IMR-90 (cell line): ENCODE data around the gene CFAP119. TPM values are rescaled to one million over a fixed set of nuclear protein-coding genes. Genes with fewer than 3 reads are reported as not detected.

Experiments used
- ATAC-seq: fragments of 200-7000 bp; cut with Tn5 transposase; 2 replicates; pipeline ENCODE4 v1.9.1; 2020; ENCODE audit warnings: low read depth, mild to moderate bottlenecking, moderate library complexity
- BruUV-seq: library from RNA; stranded (reverse); fragments of 400-500 nt; replicated peaks from 2 replicates; lab custom pipeline; 2021; lab: Mats Ljungman, UMichigan
- CTCF ChIA-PET: fragments of 300-600 bp; formaldehyde crosslinking; extraction: SDS; loops from one replicate; lab custom pipeline; 2021; ENCODE audit warnings: antibody characterized with exemption; lab: Yijun Ruan, JAX
- POLR2A ChIA-PET: fragments of 300-600 bp; sonication (Branson Sonifier 250); formaldehyde crosslinking; loops from one replicate; lab custom pipeline; 2022; ENCODE audit warnings: antibody characterized with exemption; ENCODE audit not compliant: unreplicated experiment; lab: Charles Lee
- DNase-seq: peaks from one replicate; pipeline ENCODE4 v3.0.0; 2013
- H2AFZ ChIP-seq: replicated peaks from 2 replicates; pipeline ENCODE3; 2013; ENCODE audit warnings: low read length, mild to moderate bottlenecking; ENCODE audit not compliant: poor library complexity
- H2AK5ac ChIP-seq: 2 replicates; pipeline ENCODE4 v1.6.1; 2013; ENCODE audit warnings: low read depth, low read length, inconsistent platforms
- H2AK9ac ChIP-seq: replicated peaks from 2 replicates; pipeline ENCODE3; 2013; ENCODE audit warnings: mild to moderate bottlenecking, low read depth, low read length, moderate library complexity; ENCODE audit not compliant: poor library complexity
- H2BK120ac ChIP-seq: 2 replicates; pipeline ENCODE4 v1.6.1; 2013; ENCODE audit warnings: low read depth, low read length, inconsistent platforms
- H2BK15ac ChIP-seq: 3 replicates; pipeline ENCODE4 v1.6.1; 2013; ENCODE audit warnings: low read depth, low read length, inconsistent platforms
- H2BK20ac ChIP-seq: 2 replicates; pipeline ENCODE4 v1.6.1; 2013; ENCODE audit warnings: low read depth, mild to moderate bottlenecking, inconsistent platforms, low read length, moderate library complexity
- H2BK5ac ChIP-seq: 2 replicates; pipeline ENCODE4 v1.6.1; 2013; ENCODE audit warnings: mild to moderate bottlenecking, low read depth, low read length, inconsistent platforms; ENCODE audit not compliant: poor library complexity, severe bottlenecking
- H3K14ac ChIP-seq: replicated peaks from 2 replicates; pipeline ENCODE4 v1.6.1; 2013; ENCODE audit warnings: low read depth, low read length, inconsistent platforms
- H3K18ac ChIP-seq: 2 replicates; pipeline ENCODE4 v1.6.1; 2013; ENCODE audit warnings: low read depth, low read length, control low read depth
- H3K23ac ChIP-seq: 2 replicates; pipeline ENCODE4 v1.6.1; 2013; ENCODE audit warnings: low read depth, low read length, inconsistent platforms
- H3K27ac ChIP-seq: 2 replicates; pipeline ENCODE4 v1.5.1; 2013; ENCODE audit warnings: mild to moderate bottlenecking, control low read depth, low read length; ENCODE audit not compliant: insufficient read depth
- H3K27me3 ChIP-seq: 2 replicates; pipeline ENCODE4 v1.6.1; 2013; ENCODE audit warnings: low read length; ENCODE audit not compliant: control insufficient read depth, insufficient read depth
- H3K36me3 ChIP-seq: 2 replicates; pipeline ENCODE4 v1.6.1; 2013; ENCODE audit warnings: low read length, mixed read lengths; ENCODE audit not compliant: control insufficient read depth, insufficient read depth
- H3K4ac ChIP-seq: 2 replicates; pipeline ENCODE4 v1.6.1; 2013; ENCODE audit warnings: low read depth, low read length, inconsistent platforms
- H3K4me1 ChIP-seq: 2 replicates; pipeline ENCODE4 v1.6.1; 2013; ENCODE audit warnings: low read length, mixed read lengths; ENCODE audit not compliant: control insufficient read depth, insufficient read depth
- H3K4me2 ChIP-seq: 2 replicates; pipeline ENCODE4 v1.6.1; 2013; ENCODE audit warnings: low read depth, mild to moderate bottlenecking, control low read depth, low read length, moderate library complexity
- H3K4me3 ChIP-seq: 2 replicates; pipeline ENCODE4 v1.5.1; 2013; ENCODE audit warnings: low read depth, mild to moderate bottlenecking, control low read depth, low read length, moderate library complexity; ENCODE audit not compliant: insufficient read depth
- H3K56ac ChIP-seq: 2 replicates; pipeline ENCODE4 v1.6.1; 2013; ENCODE audit warnings: low read length, inconsistent platforms; ENCODE audit not compliant: insufficient read depth; ENCODE audit errors: extremely low read depth
- H3K79me1 ChIP-seq, 2 experiments: 2 replicates each; pipeline ENCODE4 v1.6.1; 2013; ENCODE audit warnings: low read length in 2 of 2, inconsistent platforms in 1 of 2, low read depth in 1 of 2
- H3K9ac ChIP-seq: 2 replicates; pipeline ENCODE4 v1.6.1; 2013; ENCODE audit warnings: low read depth, low read length, control low read depth
- H3K9me1 ChIP-seq: 2 replicates; pipeline ENCODE4 v1.6.1; 2013; ENCODE audit warnings: low read length, inconsistent platforms; ENCODE audit not compliant: insufficient read depth
- H3K9me3 ChIP-seq: 2 replicates; pipeline ENCODE4 v1.6.1; 2013; ENCODE audit warnings: low read length; ENCODE audit not compliant: control insufficient read depth, insufficient read depth
- H4K20me1 ChIP-seq: 2 replicates; pipeline ENCODE4 v1.6.1; 2013; ENCODE audit warnings: low read length, inconsistent platforms; ENCODE audit not compliant: insufficient read depth
- H4K5ac ChIP-seq: 2 replicates; pipeline ENCODE4 v1.6.1; 2013; ENCODE audit warnings: mild to moderate bottlenecking, low read depth, low read length, control low read depth
- H4K8ac ChIP-seq, 2 experiments: 2 replicates each; pipeline ENCODE4 v1.6.1; 2013; ENCODE audit warnings: low read depth in 2 of 2, low read length in 2 of 2, control low read depth in 1 of 2, inconsistent platforms in 1 of 2
- H4K91ac ChIP-seq: 2 replicates; pipeline ENCODE4 v1.6.1; 2013; ENCODE audit warnings: low read depth, low read length, inconsistent platforms; ENCODE audit not compliant: insufficient read depth
- BHLHE40 ChIP-seq: fragments of 150-350 bp; IDR thresholded peaks from 2 replicates; pipeline ENCODE4 v1.6.1; 2016; ENCODE audit warnings: mild to moderate bottlenecking, low read depth, low read length
- CEBPB ChIP-seq: IDR thresholded peaks from 2 replicates; pipeline ENCODE4 v1.6.1; 2012; ENCODE audit warnings: low read depth, low read length, improper control_type of control experiment
- CHD1 ChIP-seq: IDR thresholded peaks from 2 replicates; pipeline ENCODE4 v1.6.1; 2012; ENCODE audit warnings: low read depth, low read length, improper control_type of control experiment
- CTCF ChIP-seq: conservative IDR thresholded peaks from 2 replicates; pipeline ENCODE4 v1.5.1; 2012; ENCODE audit warnings: mild to moderate bottlenecking, low read depth, low read length, improper control_type of control experiment
- FOS ChIP-seq: fragments of 150-350 bp; IDR thresholded peaks from 2 replicates; pipeline ENCODE4 v1.6.1; 2016; ENCODE audit warnings: low read depth, low read length
- MAFK ChIP-seq: IDR thresholded peaks from 2 replicates; pipeline ENCODE4 v1.6.1; 2012; ENCODE audit warnings: low read depth, low read length, improper control_type of control experiment
- MAZ ChIP-seq: IDR thresholded peaks from 2 replicates; pipeline ENCODE4 v1.6.1; 2012; ENCODE audit warnings: low read depth, mild to moderate bottlenecking, low read length, improper control_type of control experiment, moderate library complexity, borderline replicate concordance
- MXI1 ChIP-seq: IDR thresholded peaks from 2 replicates; pipeline ENCODE4 v1.6.1; 2012; ENCODE audit warnings: low read depth, mild to moderate bottlenecking, low read length, moderate library complexity, borderline replicate concordance
- NFE2L2 ChIP-seq: fragments of 150-350 bp; IDR thresholded peaks from 2 replicates; pipeline ENCODE4 v1.6.1; 2016; ENCODE audit warnings: low read depth, mild to moderate bottlenecking, low read length
- POLR2A ChIP-seq: IDR thresholded peaks from 2 replicates; pipeline ENCODE4 v1.6.1; 2012; ENCODE audit warnings: mild to moderate bottlenecking, low read depth, low read length
- RAD21 ChIP-seq: IDR thresholded peaks from 2 replicates; pipeline ENCODE4 v1.6.1; 2012; ENCODE audit warnings: low read length, improper control_type of control experiment
- RCOR1 ChIP-seq: IDR thresholded peaks from 2 replicates; pipeline ENCODE4 v1.6.1; 2012; ENCODE audit warnings: mild to moderate bottlenecking, low read length, improper control_type of control experiment; ENCODE audit not compliant: insufficient replicate concordance
- RFX5 ChIP-seq: IDR thresholded peaks from 2 replicates; pipeline ENCODE4 v1.8.0; 2012; ENCODE audit warnings: low read depth, mild to moderate bottlenecking, low read length, moderate library complexity
- SMC3 ChIP-seq: fragments of 150-350 bp; IDR thresholded peaks from 2 replicates; pipeline ENCODE4 v1.6.1; 2016; ENCODE audit warnings: low read depth, mild to moderate bottlenecking, antibody characterized with exemption, low read length, moderate library complexity
- whole genome bisulfite sequencing, 2 experiments: methylation state at CpG; one replicate each; pipeline versions ENCODE4 v1.1.5 to v1.1.7; 2013; ENCODE audit warnings: missing lambda C conversion rate in 2 of 2; ENCODE audit not compliant: insufficient read length in 1 of 2; ENCODE audit errors: extremely low coverage in 2 of 2; 5-methylcytosine and 5-hydroxymethylcytosine counted together
- dilution Hi-C: fragments of 300-500 bp; cut with HindIII; formaldehyde crosslinking; loops from one replicate; pipeline ENCODE4 v1.14.3; 2018; ENCODE audit warnings: low sequenced_read_pairs; ENCODE audit not compliant: unreplicated experiment
- in situ Hi-C: fragments of 300-500 bp; cut with MboI; formaldehyde crosslinking; loops from 3 replicates; pipeline ENCODE4 v1.14.3; 2019; ENCODE audit warnings: low sequenced_read_pairs, inconsistent platforms, mixed read lengths
- intact Hi-C: fragments of 100-400 bp; cut with micrococcal nuclease; formaldehyde crosslinking; loops from 2 replicates; pipeline ENCODE4 v1.10.0; 2022
- polyA plus RNA-seq, 3 experiments: library from polyadenylated mRNA; depleted of rRNA; stranded (reverse); fragments of >200 nt; gene quantifications; 2 replicates each; pipeline ENCODE4 v1.2.3, GENCODE V29; 2012; ENCODE audit warnings: low replicate concordance in 1 of 3
- total RNA-seq: library from RNA; depleted of rRNA; stranded (reverse); fragments of >200 nt; gene quantifications from 2 replicates; pipeline ENCODE4 v1.2.3, GENCODE V29; 2012
- TF ChIP-seq, protein P1 (sequence below): fragments of 150-350 bp; IDR thresholded peaks from 2 replicates; pipeline ENCODE4 v1.6.1; 2016; ENCODE audit warnings: low read depth, mild to moderate bottlenecking, low read length, moderate library complexity, borderline replicate concordance
- TF ChIP-seq, protein P2 (sequence below): fragments of 150-350 bp; IDR thresholded peaks from 2 replicates; pipeline ENCODE4 v1.6.1; 2017; ENCODE audit warnings: mild to moderate bottlenecking, antibody characterized with exemption, low read length, low read depth

CFAP119 gene
- total and polyA plus RNA-seq, 2 of the 4 experiments (the other 2 are of a cell fraction): 0.90 to 7.6 TPM

GRCh38 chr16:30753596-30753995 lies 8.3 kb downstream of the CFAP119 start:
- 100% methylated on average over 4 of the region's 4 CpGs; no CpG with 5 or more reads in 1 of the 2 experiments for WGBS, 2 experiments

More at GRCh38 chr16:30753596-30753995, 8.3 kb downstream of the CFAP119 start:
- no peak overlapping the region for H3K56ac ChIP-seq
- H3K9me1 ChIP-seq: peaks cover 8% of the 10 kb centered on the region; the same call in 1 of the 2 replicates
- H3K79me1 ChIP-seq: peaks cover 22 to 34% of the 10 kb centered on the region in 2 experiments
- H4K20me1 ChIP-seq: no peaks in the 10 kb centered on the region; the same call in 1 of the 2 replicates
- no peaks in the 10 kb centered on the region for H3K9me3 ChIP-seq
- no peak overlapping the region for H2BK20ac ChIP-seq
- H3K14ac ChIP-seq: no peak overlapping the region
- H2BK120ac ChIP-seq: no peak overlapping the region
- no peak overlapping the region for H4K8ac ChIP-seq
- H3K23ac ChIP-seq: no peak overlapping the region
- no peak overlapping the region for H2AFZ ChIP-seq
- H3K27me3 ChIP-seq: no peaks in the 10 kb centered on the region
- no peak overlapping the region for H2BK15ac ChIP-seq
- H3K4me1 ChIP-seq: no peaks in the 10 kb centered on the region
- H2AK9ac ChIP-seq: peak overlapping the region; percentile 81
- H3K27ac ChIP-seq: no peak overlapping the region
- H3K4me3 ChIP-seq: no peak overlapping the region
- intact Hi-C loops: no loop called here
- H3K18ac ChIP-seq: no peak overlapping the region
- no peak for ATAC-seq
- TF ChIP-seq, protein P1, sequence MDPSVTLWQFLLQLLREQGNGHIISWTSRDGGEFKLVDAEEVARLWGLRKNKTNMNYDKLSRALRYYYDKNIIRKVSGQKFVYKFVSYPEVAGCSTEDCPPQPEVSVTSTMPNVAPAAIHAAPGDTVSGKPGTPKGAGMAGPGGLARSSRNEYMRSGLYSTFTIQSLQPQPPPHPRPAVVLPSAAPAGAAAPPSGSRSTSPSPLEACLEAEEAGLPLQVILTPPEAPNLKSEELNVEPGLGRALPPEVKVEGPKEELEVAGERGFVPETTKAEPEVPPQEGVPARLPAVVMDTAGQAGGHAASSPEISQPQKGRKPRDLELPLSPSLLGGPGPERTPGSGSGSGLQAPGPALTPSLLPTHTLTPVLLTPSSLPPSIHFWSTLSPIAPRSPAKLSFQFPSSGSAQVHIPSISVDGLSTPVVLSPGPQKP: no peak
- TF ChIP-seq MAZ (no peak), CTCF (no peak), RAD21 (no peak), MAFK (no peak), NFE2L2 (no peak), CEBPB (no peak), BHLHE40 (no peak), FOS (no peak), RFX5 (no peak), SMC3 (no peak), RCOR1 (no peak), CHD1 (no peak), POLR2A (no peak), MXI1 (no peak)
- TF ChIP-seq, protein P2, sequence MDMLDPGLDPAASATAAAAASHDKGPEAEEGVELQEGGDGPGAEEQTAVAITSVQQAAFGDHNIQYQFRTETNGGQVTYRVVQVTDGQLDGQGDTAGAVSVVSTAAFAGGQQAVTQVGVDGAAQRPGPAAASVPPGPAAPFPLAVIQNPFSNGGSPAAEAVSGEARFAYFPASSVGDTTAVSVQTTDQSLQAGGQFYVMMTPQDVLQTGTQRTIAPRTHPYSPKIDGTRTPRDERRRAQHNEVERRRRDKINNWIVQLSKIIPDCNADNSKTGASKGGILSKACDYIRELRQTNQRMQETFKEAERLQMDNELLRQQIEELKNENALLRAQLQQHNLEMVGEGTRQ: no peak
- H4K91ac ChIP-seq: no peak overlapping the region
- no peak overlapping the region for H4K5ac ChIP-seq
- dilution Hi-C loops: no loop called here
- DNase-seq: no peak
- ChIA-PET POLR2A (interaction anchor here (0.6 kb wide), 1 partner anchor 193 kb away, joined by 6 read pairs; no protein-coding TSS in a partner anchor), CTCF (no interaction called here)
- H2AK5ac ChIP-seq: no peak overlapping the region
- no peak overlapping the region for H3K4me2 ChIP-seq
- no peak overlapping the region for H3K9ac ChIP-seq
- H3K4ac ChIP-seq: no peak overlapping the region
- in situ Hi-C loops: no loop called here
- BruUV-seq: no TSS peak
- H3K36me3 ChIP-seq: peaks cover 42% of the 10 kb centered on the region
- H2BK5ac ChIP-seq: no peak overlapping the region
